ENCODE measurements around the gene ZFAND6. TPM values are rescaled to one million over a fixed set of nuclear protein-coding genes. Genes with fewer than 3 reads are reported as not detected.

ZFAND6 gene
- total RNA-seq, 2 donors from 2014 or later = 21.8 to 39.7 TPM

DNA sequence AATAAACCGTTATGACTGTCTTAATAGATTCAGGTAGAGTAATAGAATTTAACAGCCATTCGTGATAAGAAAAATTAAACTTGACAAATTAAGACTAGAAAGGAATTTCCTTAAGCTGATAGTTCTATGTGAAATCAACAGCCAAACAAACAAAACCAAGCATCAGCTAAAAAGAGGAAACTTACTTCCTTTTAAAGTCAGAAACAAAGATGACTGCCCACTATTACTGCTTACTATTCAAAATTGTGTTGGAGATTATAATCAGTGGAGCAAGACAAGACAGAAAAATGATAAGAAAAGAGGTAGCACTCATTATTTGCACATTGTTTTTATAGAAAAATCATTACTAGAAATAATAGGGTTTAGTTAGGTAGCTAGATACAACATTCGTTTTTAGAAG, 79.5 kb downstream of the ZFAND6 start:
- WGBS, 2 donors = 81 to 87% methylated on average over 3 of the region's 3 CpGs
- DNase-seq (no peak), ATAC-seq (no peak)
- no peak overlapping the region for H3K27ac ChIP-seq
- H3K9me3 ChIP-seq = no peaks in the 10 kb centered on the region
- TF ChIP-seq, protein P1, sequence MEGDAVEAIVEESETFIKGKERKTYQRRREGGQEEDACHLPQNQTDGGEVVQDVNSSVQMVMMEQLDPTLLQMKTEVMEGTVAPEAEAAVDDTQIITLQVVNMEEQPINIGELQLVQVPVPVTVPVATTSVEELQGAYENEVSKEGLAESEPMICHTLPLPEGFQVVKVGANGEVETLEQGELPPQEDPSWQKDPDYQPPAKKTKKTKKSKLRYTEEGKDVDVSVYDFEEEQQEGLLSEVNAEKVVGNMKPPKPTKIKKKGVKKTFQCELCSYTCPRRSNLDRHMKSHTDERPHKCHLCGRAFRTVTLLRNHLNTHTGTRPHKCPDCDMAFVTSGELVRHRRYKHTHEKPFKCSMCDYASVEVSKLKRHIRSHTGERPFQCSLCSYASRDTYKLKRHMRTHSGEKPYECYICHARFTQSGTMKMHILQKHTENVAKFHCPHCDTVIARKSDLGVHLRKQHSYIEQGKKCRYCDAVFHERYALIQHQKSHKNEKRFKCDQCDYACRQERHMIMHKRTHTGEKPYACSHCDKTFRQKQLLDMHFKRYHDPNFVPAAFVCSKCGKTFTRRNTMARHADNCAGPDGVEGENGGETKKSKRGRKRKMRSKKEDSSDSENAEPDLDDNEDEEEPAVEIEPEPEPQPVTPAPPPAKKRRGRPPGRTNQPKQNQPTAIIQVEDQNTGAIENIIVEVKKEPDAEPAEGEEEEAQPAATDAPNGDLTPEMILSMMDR (IDR thresholded peaks at IDR 0.05) = no peak
- TF ChIP-seq POLR2A (IDR thresholded peaks at IDR 0.05) = no peak
- no peaks in the 10 kb centered on the region for H3K4me1 ChIP-seq
- H3K36me3 ChIP-seq (replicated peaks in 1 of 2; ENCODE audit: insufficient read depth in 1 of 2, low read depth in 2 of 2) = no peaks in the 10 kb centered on the region
- intact Hi-C loops (cut with DNase I) = no loop called here
- H3K4me3 ChIP-seq = no peak overlapping the region
- H3K27me3 ChIP-seq = no peaks in the 10 kb centered on the region

DNA sequence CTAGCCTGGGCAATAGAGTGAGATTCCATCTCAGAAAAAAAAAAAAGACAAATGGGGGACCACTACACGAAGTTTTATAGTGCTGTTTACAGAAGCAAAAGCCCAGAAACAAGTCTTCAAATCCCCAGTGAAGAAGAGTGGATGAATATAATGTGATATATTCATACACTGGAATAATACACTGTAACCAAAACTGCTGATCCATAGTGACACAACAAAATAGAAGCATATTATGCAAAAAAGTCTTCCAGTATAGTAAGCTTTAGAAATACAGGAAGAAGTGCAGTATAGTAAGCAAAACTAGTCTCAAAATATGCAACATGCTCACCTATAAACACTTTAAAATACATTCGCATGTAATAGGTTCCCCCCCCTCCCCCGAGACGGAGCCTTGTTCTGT, 81.4 kb downstream of the ZFAND6 start:
- Histone ChIP-seq H3K36me3 (replicated peaks in 1 of 2; ENCODE audit: insufficient read depth in 1 of 2, low read depth in 2 of 2) (no peaks in the 10 kb centered on the region), H3K4me1 (no peaks in the 10 kb centered on the region), H3K27ac (no peak overlapping the region), H3K27me3 (no peaks in the 10 kb centered on the region), H3K9me3 (no peaks in the 10 kb centered on the region), H3K4me3 (no peak overlapping the region)
- no peak for ATAC-seq
- no peak for DNase-seq
- no peak for TF ChIP-seq POLR2A (IDR thresholded peaks at IDR 0.05)
- TF ChIP-seq, protein P1 (IDR thresholded peaks at IDR 0.05) = no peak
- intact Hi-C loops (cut with DNase I) = no loop called here
- 91% methylated on average over 4 of the region's 4 CpGs for WGBS, 2 donors

DNA sequence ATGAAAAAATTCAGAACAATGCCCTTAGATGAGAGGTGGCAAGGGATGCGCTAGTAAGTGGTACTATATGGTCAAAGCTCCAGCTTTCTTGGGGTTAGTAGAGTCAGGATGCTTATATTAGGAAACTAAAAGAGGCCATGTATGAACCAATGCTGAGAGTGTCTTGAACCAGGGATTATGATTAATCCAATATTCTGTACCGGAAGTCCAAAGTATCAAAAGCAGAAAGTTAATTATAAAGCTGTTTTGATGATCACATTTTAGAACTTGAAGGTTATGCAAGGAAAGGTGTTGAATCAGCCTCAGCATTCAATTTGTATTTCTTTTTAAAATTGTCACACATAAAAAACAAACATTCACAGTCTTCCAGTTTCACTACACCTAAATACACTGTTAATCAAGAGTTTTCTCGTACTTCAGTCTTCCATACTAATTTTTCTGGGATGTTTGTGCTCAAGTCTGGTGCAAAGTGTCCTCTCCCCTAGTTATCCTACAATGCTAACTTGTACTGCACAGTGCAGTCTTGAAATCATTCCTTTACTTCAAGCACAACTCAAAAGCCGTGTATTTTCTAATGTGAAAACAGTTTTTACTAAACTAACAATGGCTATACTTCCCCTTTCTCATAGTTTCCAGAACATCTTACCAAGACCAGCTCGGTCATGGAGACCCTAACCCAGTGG, 82.6 kb downstream of the ZFAND6 start:
- no peaks in the 10 kb centered on the region for H3K27me3 ChIP-seq
- H3K4me1 ChIP-seq = no peaks in the 10 kb centered on the region
- whole genome bisulfite sequencing, 2 donors = 87 to 89% methylated on average over 5 of the region's 5 CpGs
- no peak for TF ChIP-seq POLR2A (IDR thresholded peaks at IDR 0.05)
- TF ChIP-seq, protein P1 (IDR thresholded peaks at IDR 0.05) = no peak
- intact Hi-C loops (cut with DNase I) = no loop called here
- H3K36me3 ChIP-seq (replicated peaks in 1 of 2; ENCODE audit: insufficient read depth in 1 of 2, low read depth in 2 of 2) = no peaks in the 10 kb centered on the region
- no peak overlapping the region for H3K4me3 ChIP-seq
- ATAC-seq (no peak), DNase-seq (no peak)
- H3K9me3 ChIP-seq = no peaks in the 10 kb centered on the region
- no peak overlapping the region for H3K27ac ChIP-seq

DNA sequence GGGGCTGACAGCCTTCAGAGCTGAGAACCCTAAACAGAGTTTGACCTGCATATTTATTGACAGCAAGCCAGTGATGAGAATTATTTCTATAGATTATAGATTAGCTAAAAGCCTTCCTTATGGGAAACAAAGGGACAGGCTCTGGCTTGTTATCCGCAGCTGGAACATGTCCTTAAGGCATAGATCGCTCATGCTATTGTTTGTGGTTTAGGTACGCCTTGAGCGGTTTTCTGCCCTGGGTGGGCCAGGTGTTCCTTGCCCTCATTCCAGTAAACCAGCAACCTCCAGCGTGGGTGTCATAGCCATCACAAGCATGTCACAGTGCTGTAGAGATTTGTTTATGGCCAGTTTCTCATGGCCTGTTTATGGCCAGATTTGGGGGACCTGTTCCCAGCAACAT, 83.2 kb downstream of the ZFAND6 start:
- no peaks in the 10 kb centered on the region for H3K4me1 ChIP-seq
- 96 to 100% methylated on average over 2 to 5 of the region's 5 CpGs for WGBS, 2 donors
- H3K27ac ChIP-seq = no peak overlapping the region

More for the DNA sequence above, 83.2 kb downstream of the ZFAND6 start:
- ATAC-seq (no peak), DNase-seq (no peak)
- H3K27me3 ChIP-seq = no peaks in the 10 kb centered on the region
- TF ChIP-seq, protein P1 (IDR thresholded peaks at IDR 0.05) = no peak
- no peak for TF ChIP-seq POLR2A (IDR thresholded peaks at IDR 0.05)
- H3K9me3 ChIP-seq = no peaks in the 10 kb centered on the region
- H3K36me3 ChIP-seq (replicated peaks in 1 of 2; ENCODE audit: insufficient read depth in 1 of 2, low read depth in 2 of 2) = no peaks in the 10 kb centered on the region
- no peak overlapping the region for H3K4me3 ChIP-seq
- intact Hi-C loops (cut with DNase I) = no loop called here
